Activated CD4-positive, alpha-beta T cell treated with anti-CD3 and anti-CD28 coated beads, Interleukin-2, Interleukin-4, amounts not matched to agents 100 ng/mL and 50 ng/mL, durations not matched to agents 16 hours and 8 hours (primary cell): ENCODE data around the gene RAB30.
A peak's percentile ranks its signal among the peaks of the same experiment; 100 is the strongest.
"Not testable (repeated sequence)": the region's sequence is repeated elsewhere in the genome, so short reads cannot be mapped to it uniquely, and the experiment has no call there.

Source experiments
- DNase-seq: peaks from one replicate; pipeline ENCODE4 v3.0.0-alpha.2; 2020; ENCODE audit warnings: low spot score

RAB30 gene

DNA sequence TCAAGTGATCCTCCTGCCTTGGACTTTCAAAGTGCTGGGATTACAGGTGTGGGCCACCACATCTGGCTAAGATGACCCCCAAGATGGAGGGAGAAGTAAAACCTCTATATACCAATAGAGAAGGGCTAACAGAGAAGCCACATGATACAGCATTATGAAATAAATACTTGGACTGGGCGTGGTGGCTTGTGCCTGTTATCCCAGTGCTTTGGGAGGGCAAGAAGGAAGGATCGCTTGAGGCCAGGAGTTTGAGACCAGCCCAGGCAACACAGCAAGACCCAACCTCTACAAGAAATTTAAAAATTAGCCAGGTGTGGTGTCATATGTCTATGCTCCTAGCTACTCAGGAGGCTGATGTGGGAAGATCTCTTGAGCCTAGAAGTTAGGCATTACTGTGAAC, 61.7 kb downstream of the RAB30 start:
- DNase-seq = no peak

DNA sequence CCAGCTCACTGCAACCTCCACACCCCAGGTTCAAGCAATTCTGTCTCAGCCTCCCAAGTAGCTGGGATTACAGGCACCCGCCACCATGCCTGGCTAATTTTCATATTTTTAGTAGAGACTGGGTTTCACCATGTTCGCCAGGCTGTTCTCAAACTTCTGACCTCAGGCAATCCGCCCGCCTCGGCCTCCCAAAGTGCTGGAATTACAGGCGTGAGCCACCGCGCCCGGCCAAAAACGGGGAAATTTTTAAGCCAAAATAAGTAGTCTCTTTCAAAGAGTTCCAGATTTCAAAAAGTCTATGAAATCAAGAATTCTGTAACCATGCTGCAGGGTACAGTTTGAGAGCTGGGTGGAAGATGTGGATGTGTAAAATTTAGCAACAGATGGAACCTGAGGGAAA, 62.6 kb downstream of the RAB30 start:
- DNase-seq = not testable (repeated sequence)

DNA sequence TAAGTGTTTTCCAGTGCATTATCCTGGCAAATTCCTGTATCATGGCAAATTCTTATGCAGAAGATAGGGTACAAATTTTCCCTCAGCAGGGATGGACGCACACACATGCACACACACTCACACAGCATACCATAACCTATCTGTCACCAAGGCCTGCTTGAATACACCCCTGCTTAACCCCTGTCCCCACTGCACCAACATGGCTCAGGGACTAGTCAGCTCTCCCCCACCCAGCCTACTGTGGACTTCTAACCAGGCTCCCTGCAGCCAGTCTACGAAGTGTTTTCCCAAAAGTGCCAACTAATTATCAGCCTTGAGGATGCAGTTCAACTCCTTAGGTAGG, 63.1 kb downstream of the RAB30 start:
- no peak for DNase-seq

DNA sequence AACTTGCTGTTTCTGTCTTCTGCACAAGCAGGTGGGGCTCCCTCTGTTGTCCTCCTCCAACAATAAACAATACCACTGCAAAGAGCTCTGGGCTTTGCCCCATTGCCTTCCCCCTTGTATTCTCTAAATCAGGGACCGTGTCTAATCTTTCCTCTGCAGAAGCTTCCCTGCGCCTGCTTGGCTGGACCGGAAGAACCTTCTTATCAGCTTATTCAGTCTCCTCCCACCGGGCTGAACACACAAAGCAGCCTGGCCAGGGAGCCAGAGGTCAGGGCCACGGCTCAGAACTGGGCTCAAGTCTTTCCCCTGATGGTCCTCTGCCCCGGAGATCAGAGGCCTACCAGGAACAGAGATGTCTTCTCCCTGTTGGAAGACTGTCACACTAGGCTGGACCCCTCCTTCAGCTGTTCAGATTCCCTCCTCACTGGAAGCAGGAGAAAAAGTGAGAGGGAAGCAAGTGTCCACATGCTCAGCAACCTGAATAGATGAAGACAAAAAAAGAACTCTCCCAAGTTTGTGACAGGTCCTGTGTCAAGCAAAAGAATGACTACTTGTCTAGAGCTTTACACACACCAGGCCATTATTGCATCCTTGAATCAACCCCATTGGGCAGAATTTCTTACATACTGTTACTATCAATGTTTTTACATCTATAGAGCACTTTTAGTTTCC, 63.7 kb downstream of the RAB30 start:
- peak; percentile 11 for DNase-seq

DNA sequence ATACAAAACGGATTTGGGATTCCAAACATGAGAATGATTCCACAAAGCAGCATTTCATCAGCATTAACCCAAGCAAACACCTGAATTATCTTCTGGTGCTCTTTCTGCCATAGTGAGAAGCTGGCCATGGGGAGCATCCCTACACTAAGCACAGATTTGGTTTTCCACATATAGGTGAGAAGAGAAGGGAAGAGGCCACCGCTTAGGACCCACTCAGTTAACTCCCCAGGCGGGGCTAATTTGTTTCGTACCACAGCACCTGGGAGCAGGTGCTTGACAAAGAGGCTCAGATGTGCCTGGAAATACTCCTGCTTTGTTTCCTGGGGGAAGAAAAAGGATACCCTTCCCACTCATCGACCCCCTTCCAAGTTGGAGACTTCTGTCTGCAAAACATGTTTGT, 64.2 kb downstream of the RAB30 start:
- DNase-seq = no peak

DNA sequence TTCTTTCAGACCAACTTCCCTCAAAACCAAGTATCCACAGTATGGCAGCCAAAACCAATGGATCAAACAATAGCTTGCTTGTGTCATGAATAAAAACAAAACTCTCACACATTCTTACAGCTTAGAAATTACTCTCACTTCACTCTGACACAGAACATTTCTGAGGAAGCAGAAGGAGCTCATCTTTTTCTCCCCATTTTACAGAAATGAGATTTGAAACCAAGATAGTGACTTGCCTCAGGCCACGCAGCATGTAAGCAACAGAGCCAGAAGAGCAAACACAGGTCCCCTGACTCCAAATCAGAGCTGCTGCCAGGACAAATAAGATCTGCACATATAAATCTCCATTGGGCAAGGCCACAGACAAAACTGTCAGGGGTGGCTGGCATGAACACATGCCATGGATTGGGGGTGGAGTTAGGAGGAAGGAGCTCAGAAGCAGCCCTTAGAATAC, 64.8 kb downstream of the RAB30 start:
- DNase-seq = peak; percentile 87

DNA sequence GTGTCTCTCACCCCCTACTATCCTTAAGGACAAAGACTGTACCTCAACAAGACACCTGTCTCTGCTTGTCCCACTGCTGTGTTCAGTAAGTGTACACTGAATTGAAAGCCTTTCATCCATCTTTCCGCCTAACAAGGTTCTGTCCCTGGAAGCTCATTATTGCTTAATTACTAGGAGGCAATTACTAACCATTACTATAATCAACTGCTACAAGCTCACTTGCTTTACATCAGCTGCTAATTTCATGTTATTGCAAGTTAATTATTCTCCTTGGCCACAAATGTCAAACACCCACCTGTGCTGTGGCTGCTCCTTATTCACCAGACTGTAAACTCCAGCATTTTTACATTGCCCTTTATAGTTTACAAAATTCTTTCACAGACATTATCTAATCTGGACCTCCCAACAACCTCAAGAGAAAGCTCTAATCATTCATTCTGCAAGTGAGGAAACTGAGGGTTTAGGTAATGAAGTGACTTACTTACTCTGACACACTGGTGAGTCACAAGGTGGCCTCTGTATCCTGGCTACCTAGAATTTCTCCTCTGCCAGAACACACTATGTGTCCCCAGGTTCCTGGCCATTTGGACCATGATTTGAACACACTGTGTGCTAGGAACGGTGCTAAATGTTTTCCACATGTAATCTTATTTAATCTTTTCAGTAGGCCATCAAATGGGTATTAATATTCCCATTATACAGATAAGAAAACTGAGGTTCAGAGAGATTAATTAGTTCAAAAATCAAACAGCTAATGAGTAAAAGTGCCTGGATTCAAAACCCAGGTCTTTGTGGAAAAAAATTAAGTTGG, 66.7 kb downstream of the RAB30 start:
- peak; percentile 70 for DNase-seq

DNA sequence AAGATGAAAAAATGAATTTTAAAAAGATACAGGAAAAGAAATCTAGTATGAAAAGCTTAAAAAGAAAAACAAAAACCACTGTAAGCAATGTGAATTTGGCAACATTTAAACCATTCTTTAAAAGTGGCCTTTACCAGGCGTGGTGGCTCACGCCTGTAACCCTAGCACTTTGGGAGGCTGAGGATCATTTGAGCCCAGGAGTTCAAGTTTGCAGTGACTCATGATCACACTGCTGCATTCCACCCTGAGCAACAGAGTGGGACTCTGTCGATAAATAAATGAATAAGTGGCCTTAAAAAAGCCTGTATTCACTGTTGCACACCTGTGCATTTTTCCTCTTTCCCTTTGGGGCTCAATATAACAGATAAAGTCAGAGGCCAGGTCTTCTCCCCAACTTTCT, 69.2 kb downstream of the RAB30 start:
- no peak for DNase-seq

DNA sequence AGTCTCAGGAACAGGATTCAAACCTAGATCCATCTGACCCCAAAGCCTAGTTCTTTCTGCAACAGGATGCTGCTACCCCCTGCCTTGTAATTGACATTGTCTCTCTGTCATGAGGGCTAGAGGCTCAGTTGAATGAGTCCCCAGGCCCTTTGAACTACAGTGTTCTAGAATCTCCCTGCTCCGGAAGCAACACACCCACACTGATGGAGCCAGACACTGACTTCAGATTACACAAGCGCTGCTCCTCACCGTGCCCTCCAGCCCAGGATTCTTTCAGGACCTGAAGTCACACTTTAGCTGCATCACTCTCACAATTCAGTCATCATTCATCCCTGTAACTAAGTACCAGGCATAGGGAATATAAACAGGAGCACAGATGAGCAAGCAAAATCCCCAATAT, 69.6 kb downstream of the RAB30 start:
- no peak for DNase-seq

DNA sequence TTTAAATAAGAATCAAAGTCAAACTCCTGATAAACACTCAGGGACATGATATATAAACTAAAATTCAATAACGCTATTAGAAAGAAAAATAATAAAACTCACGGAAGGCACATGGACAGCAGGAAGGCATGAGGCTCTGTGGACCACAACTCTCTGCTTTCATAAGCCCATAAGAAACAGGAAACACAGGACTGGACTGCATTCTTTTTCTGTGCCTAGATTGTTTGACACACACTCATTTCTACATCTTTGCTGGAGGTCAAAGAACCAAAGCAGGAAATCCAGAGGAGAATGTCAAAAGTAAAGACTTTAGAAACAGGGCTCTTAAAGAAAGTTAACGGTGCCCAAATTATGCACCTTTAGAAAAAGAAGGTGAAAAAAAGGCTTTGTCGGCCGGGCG, 71.3 kb downstream of the RAB30 start:
- no peak for DNase-seq

DNA sequence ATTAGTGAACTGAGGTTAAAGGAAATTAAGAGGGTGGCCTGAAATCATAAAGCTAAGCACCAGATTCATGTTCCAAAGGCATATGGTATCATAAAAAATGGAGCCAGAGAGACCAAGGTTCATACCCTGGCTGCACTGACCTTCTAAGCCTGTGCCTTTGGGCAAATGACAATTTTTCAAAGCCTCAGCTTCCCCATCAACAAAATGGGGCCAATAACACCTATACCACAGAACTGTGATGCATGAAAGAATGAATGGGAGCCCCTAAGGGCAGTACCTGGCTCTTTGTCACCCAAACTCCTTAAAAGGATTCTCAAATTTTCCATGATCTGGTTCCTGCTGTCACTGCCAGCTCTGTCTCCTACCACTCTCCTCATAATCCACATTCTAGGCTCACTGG, 72.5 kb downstream of the RAB30 start:
- no peak for DNase-seq

DNA sequence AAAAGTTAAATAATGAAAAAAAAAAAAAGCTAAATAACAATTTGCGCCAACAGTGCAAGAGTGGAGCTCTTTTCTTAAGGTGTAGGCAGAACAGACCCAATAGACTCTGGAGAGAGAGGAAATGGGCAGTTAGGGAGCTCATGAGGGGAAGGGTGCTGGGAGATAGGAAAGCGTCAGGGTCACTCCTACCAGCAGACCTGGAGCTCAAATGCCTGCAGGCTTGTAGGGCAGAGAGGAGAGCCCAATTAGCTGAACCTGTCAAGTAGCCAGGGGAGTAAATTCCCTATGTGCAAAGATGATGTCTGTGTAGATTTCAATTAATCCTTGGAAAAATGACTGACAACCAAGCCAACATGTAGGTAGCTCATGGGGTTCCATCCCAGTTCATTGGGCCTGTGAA, 73.0 kb downstream of the RAB30 start:
- no peak for DNase-seq

DNA sequence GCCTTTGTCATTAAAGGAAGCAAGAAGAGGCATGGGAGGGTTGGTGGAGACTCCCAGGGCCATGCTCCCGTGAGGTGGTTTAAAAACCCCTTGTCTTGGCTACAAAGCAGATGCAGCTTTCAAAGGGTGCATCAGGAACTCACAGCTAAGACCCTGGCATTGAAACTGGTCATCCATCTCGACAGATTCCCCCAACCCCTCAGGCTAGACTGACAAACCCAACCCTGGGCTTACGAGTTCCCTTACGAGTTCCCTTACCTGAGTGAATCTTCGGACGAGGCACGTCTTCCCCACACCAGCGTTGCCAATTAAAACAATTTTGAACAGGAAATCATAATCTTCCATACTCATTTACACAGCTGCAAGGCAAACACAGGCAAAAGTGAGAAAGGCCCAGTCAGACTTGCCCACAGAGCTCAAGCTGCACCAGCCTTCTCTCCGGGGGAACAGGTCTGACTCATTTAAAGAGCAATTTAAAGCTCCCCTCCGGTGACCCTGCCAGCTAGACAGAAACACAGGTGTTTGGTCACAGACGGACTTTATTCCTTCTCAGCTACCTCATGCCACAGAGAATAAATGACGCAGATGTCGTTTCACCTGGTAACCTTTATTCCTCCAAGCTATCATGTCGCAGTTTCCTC, 74.6 kb downstream of the RAB30 start:
- peak; percentile 75 for DNase-seq

DNA sequence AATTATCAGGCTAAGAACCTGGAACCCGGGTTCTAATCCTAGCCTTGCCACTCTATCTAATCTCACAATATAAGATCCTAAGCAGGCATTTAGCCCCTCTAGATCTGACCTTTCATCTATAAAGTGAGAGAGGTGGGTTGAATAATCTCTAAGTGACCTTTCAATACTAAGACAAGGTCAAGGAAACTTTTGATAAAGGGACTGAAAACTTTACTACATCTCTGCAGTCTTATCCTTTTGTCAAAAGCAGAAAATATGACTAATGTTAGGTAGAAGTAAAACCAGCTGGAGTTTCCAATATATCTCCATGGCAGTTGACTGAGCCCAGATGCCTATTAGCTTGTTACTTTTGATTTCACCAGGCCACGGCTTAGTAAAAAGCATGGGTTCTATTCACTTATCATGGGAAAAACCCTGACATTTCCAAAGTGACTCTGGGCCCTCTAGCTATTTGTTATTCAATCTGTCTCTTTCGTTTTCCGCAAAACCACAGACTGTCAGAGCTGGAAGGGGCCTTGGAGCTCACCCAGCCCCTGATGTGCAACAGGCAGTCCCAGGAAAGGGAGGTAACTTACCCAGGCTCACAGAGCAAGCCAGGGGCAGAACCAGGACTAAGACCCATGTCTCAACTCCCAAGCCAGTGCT, 75.8 kb downstream of the RAB30 start:
- DNase-seq = peak; percentile 62

DNA sequence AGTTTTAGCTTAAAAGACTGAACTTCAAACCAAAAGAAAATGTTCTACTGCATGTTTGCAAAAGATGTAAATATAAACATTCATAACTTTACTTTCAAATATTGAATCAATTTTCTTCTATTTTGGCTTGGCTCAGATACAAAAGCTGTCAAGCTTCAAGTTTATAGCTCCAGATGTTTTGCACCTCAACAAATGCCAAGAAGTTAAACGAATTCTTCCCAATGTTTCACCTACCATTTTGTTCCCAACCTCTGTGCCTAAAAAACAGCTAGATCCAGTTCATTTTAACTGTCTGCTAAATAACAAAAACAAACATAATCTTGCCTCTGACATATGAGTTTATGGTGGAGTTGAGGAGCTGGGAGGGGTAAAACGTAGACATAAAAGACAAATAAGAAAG, 76.5 kb downstream of the RAB30 start:
- DNase-seq = no peak

DNA sequence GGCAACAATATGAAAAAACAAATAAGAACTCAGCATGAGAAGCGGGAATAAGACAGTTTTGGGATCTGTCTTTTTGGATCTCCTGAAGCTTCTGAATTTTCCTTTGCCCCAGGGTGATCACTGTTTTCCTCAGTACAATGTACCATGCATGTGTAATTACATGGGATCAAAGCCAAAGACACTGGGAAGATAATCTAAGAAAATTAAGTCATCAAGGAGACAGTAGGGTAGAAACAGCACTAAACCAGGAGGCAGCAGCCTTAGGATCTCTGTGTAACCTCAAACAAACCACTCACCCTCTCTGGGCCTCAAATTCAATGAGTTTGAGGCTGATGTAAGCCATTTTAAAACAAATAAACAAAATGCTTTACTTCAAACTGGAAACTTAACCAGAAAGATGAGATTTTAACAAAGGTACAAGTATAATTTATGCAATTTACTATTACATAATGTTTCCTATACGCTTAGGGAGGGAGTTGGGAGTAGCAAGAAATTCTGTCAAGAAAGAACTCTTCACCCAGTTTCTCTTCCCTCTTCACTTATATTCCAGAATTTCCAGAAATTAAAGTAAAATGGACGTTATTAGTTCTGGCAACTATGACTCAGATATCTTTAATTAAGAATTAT, 77.0 kb downstream of the RAB30 start:
- DNase-seq = no peak

DNA sequence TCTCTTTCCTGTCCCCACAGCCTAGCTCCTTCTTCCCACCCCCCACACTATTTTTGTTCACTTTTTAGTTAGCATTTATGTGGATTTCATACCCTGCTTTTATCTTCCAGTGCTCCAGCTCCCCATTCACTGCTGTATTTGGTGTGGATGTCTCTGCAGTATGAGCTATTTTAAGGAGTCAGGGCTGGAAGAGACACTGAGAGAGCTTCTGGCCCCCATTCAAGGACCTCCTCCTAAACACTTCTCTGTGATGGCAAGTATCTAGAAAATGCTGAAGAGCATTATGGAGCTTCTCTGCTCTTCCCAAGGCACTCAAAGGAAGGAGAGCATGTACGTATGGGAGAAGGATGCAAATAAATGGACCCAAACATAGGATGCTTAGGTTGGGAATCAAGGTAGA, 79.5 kb downstream of the RAB30 start:
- no peak for DNase-seq

DNA sequence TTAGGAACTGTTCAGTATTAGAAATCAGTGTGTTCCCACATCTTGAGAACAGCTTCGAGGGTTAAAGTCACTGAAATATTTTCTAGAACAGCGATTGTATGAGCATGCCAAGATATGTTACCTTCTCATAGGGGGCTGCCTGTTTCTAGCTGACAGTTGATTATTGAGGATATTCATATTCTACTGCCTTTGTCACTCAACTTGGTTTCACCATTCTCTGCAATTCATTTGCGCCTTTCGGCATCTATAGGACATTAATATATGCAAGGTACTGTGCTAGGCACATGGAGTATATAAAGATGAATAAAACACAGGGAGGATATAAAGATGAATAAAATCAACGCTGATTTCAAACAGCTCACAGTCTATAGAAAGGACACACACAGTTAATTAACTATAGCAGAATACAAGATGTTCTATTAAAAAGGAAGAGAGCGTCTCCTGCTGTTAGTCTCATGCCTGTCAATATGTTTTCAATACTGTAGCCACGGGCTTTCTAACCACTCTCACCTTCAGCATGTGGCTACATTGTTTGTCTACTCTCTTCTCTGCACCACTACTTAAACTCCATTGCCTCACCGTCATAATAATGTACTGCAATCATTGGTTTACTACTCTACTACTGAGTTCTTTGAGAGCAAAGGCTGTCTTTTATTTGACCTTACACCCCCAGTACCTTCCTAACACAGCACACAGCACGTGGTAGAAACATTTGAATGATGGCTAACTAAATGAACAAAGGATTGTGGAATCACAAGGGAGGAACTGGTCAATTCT, 81.9 kb downstream of the RAB30 start:
- DNase-seq = no peak

DNA sequence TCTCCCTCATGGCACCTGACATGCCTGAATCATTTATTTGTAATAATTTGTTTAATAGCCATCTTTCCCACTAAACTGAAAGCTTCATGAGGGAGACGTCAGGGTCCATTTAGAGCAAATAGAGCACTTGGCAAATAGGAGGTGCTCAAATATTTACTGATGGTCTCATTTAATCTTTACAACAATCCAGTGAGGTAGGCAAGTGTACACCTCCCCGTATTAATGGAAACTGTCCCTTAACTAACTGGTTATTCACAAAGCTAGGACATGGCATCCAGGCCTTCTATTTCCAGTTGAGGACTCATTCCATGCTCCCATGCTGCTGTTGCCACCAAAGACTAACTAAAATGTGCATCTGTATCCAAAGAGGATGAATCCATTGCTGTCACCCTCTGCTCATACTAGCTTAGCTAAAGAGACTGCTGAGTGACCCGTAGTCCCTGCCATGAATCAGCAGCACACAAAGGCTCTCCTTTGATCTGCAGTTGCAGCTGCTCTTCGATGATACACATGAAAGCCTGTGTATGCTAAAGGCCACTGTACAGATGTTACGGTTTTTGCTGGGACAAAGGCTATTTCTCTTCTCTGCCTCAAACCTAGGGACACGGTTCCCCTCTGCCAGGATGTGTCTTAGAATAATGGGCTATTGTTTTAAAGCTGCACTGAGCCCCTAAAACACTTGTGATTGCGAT, 82.6 kb downstream of the RAB30 start:
- no peak for DNase-seq

DNA sequence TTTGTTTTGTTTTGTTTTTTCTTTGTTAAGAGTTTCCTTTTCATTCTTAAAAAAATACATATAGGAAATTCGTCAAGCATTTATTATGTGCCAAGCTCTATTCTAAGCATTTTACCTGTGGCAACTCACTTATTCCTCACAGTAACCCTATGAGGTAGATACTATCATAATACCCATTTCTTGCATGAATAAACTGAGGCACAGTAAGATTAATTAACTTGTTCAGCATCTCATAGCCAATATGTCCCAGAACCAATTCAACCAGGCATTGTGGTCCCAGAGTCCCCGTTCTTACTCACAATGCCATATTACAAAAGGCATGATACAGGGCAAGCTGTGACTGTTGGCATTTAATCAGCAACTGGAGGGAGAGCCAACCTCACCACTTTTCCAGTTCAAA, 83.7 kb downstream of the RAB30 start:
- no peak for DNase-seq

DNA sequence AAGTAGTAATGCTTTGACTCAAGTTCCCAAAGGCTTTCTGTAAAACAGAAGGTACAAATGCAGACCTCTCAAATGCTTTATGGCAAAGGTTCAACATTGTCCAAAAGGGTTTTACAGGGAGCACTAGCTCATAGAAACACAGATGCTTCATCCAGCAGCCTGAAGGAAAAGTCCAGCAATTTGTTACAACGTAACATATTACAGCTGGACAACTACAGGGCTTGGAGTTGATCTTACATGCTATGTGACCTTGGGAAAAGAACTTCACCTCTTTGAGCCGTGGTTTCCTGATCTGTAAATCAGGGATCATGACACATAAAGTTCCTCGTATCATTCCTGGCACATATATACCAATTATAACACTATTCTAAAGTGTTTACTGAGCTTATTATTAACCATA, 85.3 kb downstream of the RAB30 start:
- no peak for DNase-seq
